ENCODE results near the gene NCR1.
"Not testable (repeated sequence)": the region's sequence is repeated elsewhere in the genome, so short reads cannot be mapped to it uniquely, and the experiment has no call there.

The NCR1 gene

DNA sequence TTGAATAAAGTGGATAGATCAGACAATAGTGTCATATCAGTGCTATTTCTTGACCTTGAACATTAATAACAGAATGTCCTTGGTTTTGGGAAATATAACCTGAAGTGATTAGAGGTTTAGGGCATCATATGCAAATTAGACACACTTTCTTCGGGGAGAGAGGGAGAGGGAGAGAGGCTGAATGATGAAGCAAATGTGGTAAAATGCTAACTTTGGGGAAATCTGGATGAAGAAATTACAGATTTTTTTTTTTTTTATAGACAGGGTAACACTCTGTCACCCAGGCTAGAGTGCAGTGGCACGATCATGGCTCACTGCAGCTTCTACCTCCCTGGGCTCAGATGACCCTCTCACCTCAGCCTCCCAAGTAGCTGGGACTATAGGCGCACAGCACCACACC is 3.9 kb upstream of the NCR1 start:
- TF ChIP-seq CTCF (IDR thresholded peaks at IDR 0.05; ENCODE audit: low read depth, low read length): no peak
- DNase-seq (ENCODE audit: extremely low read depth, low read depth): no peak

DNA sequence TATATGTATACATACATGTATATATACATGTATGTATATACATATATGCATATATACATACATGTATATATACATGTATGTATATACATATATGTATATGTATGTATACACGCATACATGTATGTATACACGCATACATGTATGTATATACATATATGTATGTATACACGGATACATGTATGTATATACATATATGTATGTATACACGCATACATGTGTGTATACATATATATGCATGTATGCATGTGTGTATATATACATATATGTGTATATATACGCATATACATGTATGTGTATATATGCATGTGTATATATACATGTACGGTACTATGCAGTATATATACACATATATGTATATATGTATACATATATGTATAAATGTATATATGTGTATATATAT is 2.6 kb upstream of the NCR1 start:
- no peak for TF ChIP-seq CTCF (IDR thresholded peaks at IDR 0.05; ENCODE audit: low read depth, low read length)
- no peak for DNase-seq (ENCODE audit: extremely low read depth, low read depth)

- DNase-seq (ENCODE audit: extremely low read depth, low read depth): not testable (repeated sequence)
These were observed 1.7 kb upstream of the NCR1 start for GRCh38 chr19:54904261-54904660.

DNA sequence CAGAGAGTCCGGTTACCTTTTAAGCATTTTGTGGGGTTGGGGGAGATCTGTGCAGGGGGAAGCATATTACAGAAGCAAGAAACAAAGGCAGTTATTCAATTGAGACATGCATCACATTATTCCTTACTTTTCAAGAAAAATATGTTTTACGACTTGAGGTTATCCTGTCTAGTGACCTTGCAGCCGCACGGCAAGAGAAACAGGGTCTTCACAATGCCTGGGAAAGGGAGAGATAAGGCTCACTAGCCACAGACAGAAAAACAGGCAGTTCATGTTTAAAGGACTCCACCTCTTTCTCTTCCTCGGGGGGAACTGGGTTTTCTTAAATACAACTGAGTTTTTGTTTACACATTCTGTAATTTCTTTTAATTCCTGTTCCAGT is 536 bp upstream of the NCR1 start:
- no peak for TF ChIP-seq CTCF (IDR thresholded peaks at IDR 0.05; ENCODE audit: low read depth, low read length)
- DNase-seq (ENCODE audit: extremely low read depth, low read depth): no peak

DNA sequence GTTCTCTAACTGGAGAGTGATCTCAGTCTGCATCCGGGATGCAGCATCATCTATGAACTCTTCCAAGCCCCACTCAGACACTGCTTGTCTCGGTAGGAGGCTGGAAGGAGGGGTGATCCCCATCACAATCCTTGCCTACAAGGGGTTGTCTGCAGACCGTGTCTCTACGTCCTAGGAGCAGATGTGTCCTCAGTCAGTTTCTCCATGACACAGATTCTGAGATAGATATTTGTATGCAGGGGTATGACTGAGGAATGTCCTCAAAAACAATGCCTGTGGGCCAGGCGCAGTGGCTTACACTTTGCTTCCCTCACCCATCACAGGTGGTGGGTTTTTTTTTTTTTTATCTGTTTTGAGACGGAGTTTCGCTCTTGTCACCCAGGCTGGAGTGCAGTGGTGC is 871 bp downstream of the NCR1 start:
- DNase-seq (ENCODE audit: extremely low read depth, low read depth): no peak

GRCh38 chr19:54907899-54908298 is 2.0 kb downstream of the NCR1 start:
- DNase-seq (ENCODE audit: extremely low read depth, low read depth): not testable (repeated sequence)

More for the DNA sequence above, 871 bp downstream of the NCR1 start:
- TF ChIP-seq CTCF (IDR thresholded peaks at IDR 0.05; ENCODE audit: low read depth, low read length): no peak

- DNase-seq (ENCODE audit: extremely low read depth, low read depth): no peak
- TF ChIP-seq CTCF (IDR thresholded peaks at IDR 0.05; ENCODE audit: low read depth, low read length): no peak
These were observed 10.9 kb downstream of the NCR1 start for GRCh38 chr19:54916822-54917221.

DNA sequence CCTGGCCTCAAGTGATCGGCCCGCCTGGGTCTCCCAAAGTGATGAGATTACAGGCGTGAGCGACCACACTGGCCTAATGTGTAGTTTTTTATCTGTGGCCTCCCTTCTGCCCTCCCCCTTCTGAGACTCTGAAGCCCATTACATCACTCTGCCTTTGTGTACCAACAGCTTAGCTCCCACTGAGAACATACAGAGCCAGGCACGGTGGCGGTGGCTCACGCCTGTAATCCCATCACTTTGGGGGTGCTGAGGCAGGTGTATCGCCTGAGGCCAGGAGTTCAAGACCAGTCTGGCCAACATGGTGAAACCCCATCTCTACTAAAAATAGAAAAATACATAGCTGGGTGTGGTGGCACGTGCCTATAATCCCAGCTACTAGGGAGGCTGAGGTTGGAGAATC is 12.6 kb downstream of the NCR1 start:
- TF ChIP-seq CTCF (IDR thresholded peaks at IDR 0.05; ENCODE audit: low read depth, low read length): no peak
- DNase-seq (ENCODE audit: extremely low read depth, low read depth): no peak

DNA sequence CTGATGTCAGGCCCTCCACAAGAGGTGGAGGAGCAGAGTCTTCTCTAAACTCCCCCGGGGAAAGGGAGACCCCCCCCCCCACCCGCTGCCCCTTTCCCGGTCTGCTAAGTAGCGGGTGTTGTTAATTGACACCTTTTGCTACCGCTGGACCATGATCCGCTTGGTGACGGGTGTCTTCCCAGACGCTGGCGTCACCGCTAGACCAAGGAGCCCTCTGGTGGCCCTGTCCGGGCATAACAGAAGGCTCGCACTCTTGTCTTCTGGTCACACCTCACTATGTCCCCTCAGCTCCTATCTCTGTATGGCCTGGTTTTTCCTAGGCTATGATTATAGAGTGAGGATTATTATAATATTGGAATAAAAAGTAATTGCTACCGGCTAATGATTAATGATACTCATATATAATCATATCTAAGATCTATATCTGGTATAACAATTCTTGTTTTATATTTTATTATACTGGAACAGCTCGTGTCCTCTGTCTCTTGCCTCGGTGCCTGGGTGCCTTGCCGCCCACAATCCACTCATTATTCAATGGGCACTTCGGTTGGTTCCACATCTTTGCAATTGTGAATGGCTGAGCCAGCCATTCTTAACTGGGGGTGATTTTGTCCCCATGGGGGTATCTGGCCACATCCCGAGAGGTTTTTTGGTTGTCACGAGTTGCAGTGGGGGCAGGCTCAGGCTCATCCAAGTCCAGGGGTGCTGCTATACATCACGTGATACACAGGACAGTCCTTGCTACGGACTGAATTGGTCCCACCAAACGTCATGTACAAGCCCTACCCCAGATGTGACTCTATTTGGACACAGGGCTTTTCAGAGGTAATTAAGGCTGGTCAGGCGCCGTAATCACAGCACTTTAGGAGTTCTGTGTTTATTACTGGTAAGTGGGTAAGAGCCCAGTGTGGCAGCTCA is 14.0 kb downstream of the NCR1 start:
- not testable (repeated sequence) for DNase-seq (ENCODE audit: extremely low read depth, low read depth)
